ENCODE data around the gene PLA2G1B.
"Not testable (repeated sequence)": the region's sequence is repeated elsewhere in the genome, so short reads cannot be mapped to it uniquely, and the experiment has no call there.

Gene PLA2G1B

DNA sequence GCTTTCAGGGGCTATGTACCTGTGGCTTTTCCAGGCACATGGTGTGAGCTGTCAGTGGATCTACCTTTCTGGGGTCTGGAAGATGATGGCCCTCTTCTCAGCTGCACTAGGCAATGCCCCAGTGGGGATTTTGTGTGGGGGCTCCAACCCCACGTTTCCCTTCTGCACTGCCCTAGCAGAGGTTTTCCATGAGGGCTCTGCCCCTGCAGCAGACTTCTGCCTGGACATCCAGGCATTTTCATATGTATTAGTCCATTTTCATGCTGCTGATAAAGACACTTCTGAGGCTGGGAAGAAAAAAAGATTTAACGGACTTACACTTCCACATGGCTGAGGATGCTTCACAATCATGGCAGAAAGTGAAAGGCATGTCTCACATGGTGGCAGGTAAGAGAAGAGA is 8.8 kb upstream of the PLA2G1B start:
- not testable (repeated sequence) for H3K4me3 ChIP-seq (ENCODE audit: low read length); H3K4me1 ChIP-seq (ENCODE audit: control insufficient read depth, insufficient read depth, low read length); H3K9ac ChIP-seq (ENCODE audit: low read length); H3K27ac ChIP-seq (ENCODE audit: low read depth, low read length); H3K36me3 ChIP-seq (ENCODE audit: control insufficient read depth, insufficient read depth, low read length); H3K27me3 ChIP-seq (ENCODE audit: control insufficient read depth, insufficient read depth, low read length)

DNA sequence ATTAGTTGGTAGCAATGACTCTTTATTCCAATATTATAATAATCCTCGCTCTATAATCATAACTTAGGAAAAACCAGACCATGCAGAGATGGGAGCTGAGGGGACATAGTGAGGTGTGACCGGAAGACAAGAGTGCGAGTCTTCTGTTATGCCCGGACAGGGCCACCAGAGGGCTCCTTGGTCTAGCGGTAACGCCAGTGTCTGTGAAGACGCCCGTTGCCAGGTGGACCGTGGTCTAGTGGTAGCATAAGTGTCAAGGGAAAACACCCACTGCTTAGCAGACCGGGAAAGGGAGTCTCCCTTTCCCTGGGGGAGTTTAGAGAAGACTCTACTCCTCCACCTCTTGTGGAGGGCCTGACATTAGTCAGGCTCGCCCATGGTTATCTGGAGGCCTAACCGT is 7.9 kb upstream of the PLA2G1B start:
- H3K4me1 ChIP-seq (ENCODE audit: control insufficient read depth, insufficient read depth, low read length); H3K27ac ChIP-seq (ENCODE audit: low read depth, low read length); H3K9ac ChIP-seq (ENCODE audit: low read length); H3K27me3 ChIP-seq (ENCODE audit: control insufficient read depth, insufficient read depth, low read length); H3K4me3 ChIP-seq (ENCODE audit: low read length); H3K36me3 ChIP-seq (ENCODE audit: control insufficient read depth, insufficient read depth, low read length): not testable (repeated sequence)

- Histone ChIP-seq H3K4me1 (ENCODE audit: control insufficient read depth, insufficient read depth, low read length) (no peaks in the 10 kb centered on the region), H3K36me3 (ENCODE audit: control insufficient read depth, insufficient read depth, low read length) (no peaks in the 10 kb centered on the region), H3K27ac (ENCODE audit: low read depth, low read length) (no peak overlapping the region), H3K4me3 (ENCODE audit: low read length) (no peak overlapping the region), H3K27me3 (ENCODE audit: control insufficient read depth, insufficient read depth, low read length) (no peaks in the 10 kb centered on the region), H3K9ac (ENCODE audit: low read length) (no peak overlapping the region)
Observed at GRCh38 chr12:120332523-120332922, 4.9 kb upstream of the PLA2G1B start.

- Histone ChIP-seq H3K27ac (ENCODE audit: low read depth, low read length) (no peak overlapping the region), H3K36me3 (ENCODE audit: control insufficient read depth, insufficient read depth, low read length) (no peaks in the 10 kb centered on the region)
Observed at GRCh38 chr12:120332041-120332440, 4.5 kb upstream of the PLA2G1B start.

DNA sequence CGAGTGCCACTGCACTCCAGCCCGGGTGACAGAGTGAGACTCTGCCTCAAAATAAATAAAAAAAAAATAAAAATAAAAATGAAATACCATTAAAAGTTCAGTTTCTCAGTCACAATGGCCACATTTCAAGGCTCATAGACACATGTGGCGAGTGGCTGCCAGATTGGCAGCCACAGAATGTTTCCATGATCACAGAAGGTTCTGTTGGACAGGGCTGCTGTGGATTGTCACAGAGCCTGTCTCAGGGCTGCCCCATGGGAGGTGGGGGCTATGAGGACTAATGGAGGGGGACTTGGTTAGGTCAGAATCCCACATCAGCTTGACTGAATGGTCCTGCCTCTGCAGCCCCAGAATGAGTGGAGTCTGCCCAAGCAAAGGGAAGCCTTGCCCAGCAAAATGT is 3.8 kb upstream of the PLA2G1B start:
- H3K36me3 ChIP-seq (ENCODE audit: control insufficient read depth, insufficient read depth, low read length), result no peaks in the 10 kb centered on the region
- no peaks in the 10 kb centered on the region for H3K4me1 ChIP-seq (ENCODE audit: control insufficient read depth, insufficient read depth, low read length)

More at GRCh38 chr12:120332041-120332440, 4.5 kb upstream of the PLA2G1B start:
- no peak overlapping the region for H3K9ac ChIP-seq (ENCODE audit: low read length)
- H3K4me1 ChIP-seq (ENCODE audit: control insufficient read depth, insufficient read depth, low read length), result no peaks in the 10 kb centered on the region
- H3K27me3 ChIP-seq (ENCODE audit: control insufficient read depth, insufficient read depth, low read length), result no peaks in the 10 kb centered on the region
- no peak overlapping the region for H3K4me3 ChIP-seq (ENCODE audit: low read length)

DNA sequence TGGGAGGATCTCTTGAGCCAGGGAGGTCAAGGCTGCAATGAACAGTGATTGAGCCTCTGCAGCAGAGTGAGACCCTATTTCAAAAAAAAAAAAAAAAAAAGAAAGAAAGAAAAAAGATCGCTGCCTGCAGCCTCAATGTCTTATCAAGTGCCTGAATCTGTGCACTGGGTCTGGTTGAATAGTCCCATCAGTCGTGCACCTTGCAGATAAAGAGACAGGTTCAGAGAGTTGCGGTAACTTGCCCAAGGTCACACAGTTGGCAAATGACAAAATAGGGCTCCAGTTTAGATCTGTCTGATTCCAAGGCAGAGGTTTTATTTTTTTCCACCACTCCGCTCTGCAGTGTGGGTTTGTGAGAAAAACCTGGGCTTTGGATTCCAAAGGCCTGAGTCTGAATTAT is 649 bp upstream of the PLA2G1B start:
- no peak overlapping the region for H3K9ac ChIP-seq (ENCODE audit: low read length)
- H3K27ac ChIP-seq (ENCODE audit: low read depth, low read length), result no peak overlapping the region
- no peaks in the 10 kb centered on the region for H3K4me1 ChIP-seq (ENCODE audit: control insufficient read depth, insufficient read depth, low read length)
- no peak overlapping the region for H3K4me3 ChIP-seq (ENCODE audit: low read length)
- no peaks in the 10 kb centered on the region for H3K27me3 ChIP-seq (ENCODE audit: control insufficient read depth, insufficient read depth, low read length)
- no peaks in the 10 kb centered on the region for H3K36me3 ChIP-seq (ENCODE audit: control insufficient read depth, insufficient read depth, low read length)

More for the DNA sequence above, 3.8 kb upstream of the PLA2G1B start:
- H3K9ac ChIP-seq (ENCODE audit: low read length), result no peak overlapping the region
- H3K27me3 ChIP-seq (ENCODE audit: control insufficient read depth, insufficient read depth, low read length), result no peaks in the 10 kb centered on the region
- H3K4me3 ChIP-seq (ENCODE audit: low read length), result no peak overlapping the region
- no peak overlapping the region for H3K27ac ChIP-seq (ENCODE audit: low read depth, low read length)

DNA sequence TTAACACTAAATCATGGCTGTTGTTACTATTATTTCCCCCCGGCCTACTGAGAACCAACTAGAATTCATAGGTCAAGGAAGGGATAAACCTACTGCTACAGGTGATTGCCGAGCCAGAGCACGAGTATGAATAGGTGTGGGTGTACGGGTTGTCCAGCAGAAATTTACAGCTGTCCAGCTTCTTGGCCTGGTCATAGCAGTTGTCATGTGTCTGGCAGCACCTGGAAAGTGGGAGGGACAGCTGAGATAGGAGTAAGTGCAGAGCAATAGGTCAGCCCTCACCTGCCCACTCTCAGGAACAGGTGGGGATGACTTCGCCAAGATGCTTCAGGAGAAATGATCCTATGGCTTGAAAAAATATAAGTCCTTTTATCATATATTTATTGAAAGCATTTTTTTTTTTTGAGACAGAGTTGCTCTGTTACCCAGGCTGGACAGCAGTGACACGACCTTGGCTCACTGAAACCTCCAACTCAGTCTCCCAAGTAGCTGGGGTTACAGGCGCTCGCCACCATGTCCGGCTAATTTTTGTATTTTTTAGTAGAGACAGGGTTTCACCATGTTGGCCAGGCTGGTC is 2.6 kb downstream of the PLA2G1B start:
- Histone ChIP-seq H3K36me3 (ENCODE audit: control insufficient read depth, insufficient read depth, low read length) (no peaks in the 10 kb centered on the region), H3K4me3 (ENCODE audit: low read length) (no peak overlapping the region), H3K27ac (ENCODE audit: low read depth, low read length) (no peak overlapping the region), H3K27me3 (ENCODE audit: control insufficient read depth, insufficient read depth, low read length) (no peaks in the 10 kb centered on the region), H3K9ac (ENCODE audit: low read length) (no peak overlapping the region), H3K4me1 (ENCODE audit: control insufficient read depth, insufficient read depth, low read length) (no peaks in the 10 kb centered on the region)

GRCh38 chr12:120323772-120324171 is 3.8 kb downstream of the PLA2G1B start:
- H3K36me3 ChIP-seq (ENCODE audit: control insufficient read depth, insufficient read depth, low read length), result no peaks in the 10 kb centered on the region
- no peaks in the 10 kb centered on the region for H3K27me3 ChIP-seq (ENCODE audit: control insufficient read depth, insufficient read depth, low read length)
- H3K4me1 ChIP-seq (ENCODE audit: control insufficient read depth, insufficient read depth, low read length), result no peaks in the 10 kb centered on the region
- no peak overlapping the region for H3K9ac ChIP-seq (ENCODE audit: low read length)
- H3K27ac ChIP-seq (ENCODE audit: low read depth, low read length), result no peak overlapping the region
- H3K4me3 ChIP-seq (ENCODE audit: low read length), result no peak overlapping the region

- no peaks in the 10 kb centered on the region for H3K36me3 ChIP-seq (ENCODE audit: control insufficient read depth, insufficient read depth, low read length)
- H3K9ac ChIP-seq (ENCODE audit: low read length), result no peak overlapping the region
- H3K4me3 ChIP-seq (ENCODE audit: low read length), result no peak overlapping the region
- H3K27me3 ChIP-seq (ENCODE audit: control insufficient read depth, insufficient read depth, low read length), result no peaks in the 10 kb centered on the region
- H3K4me1 ChIP-seq (ENCODE audit: control insufficient read depth, insufficient read depth, low read length), result peaks cover 4% of the 10 kb centered on the region
- no peak overlapping the region for H3K27ac ChIP-seq (ENCODE audit: low read depth, low read length)
Observed at GRCh38 chr12:120321382-120322202, 6.0 kb downstream of the PLA2G1B start.

GRCh38 chr12:120317224-120318105 is 10.1 kb downstream of the PLA2G1B start:
- no peaks in the 10 kb centered on the region for H3K27me3 ChIP-seq (ENCODE audit: control insufficient read depth, insufficient read depth, low read length)
- peak overlapping the region; percentile 99 for H3K4me3 ChIP-seq (ENCODE audit: low read length)
- peak overlapping the region; percentile 74 for H3K9ac ChIP-seq (ENCODE audit: low read length)
- peak overlapping the region; percentile 80 for H3K27ac ChIP-seq (ENCODE audit: low read depth, low read length)
- H3K36me3 ChIP-seq (ENCODE audit: control insufficient read depth, insufficient read depth, low read length), result no peaks in the 10 kb centered on the region
- H3K4me1 ChIP-seq (ENCODE audit: control insufficient read depth, insufficient read depth, low read length), result peaks cover 4% of the 10 kb centered on the region

GRCh38 chr12:120316798-120317223 is 10.8 kb downstream of the PLA2G1B start:
- Histone ChIP-seq H3K27me3 (ENCODE audit: control insufficient read depth, insufficient read depth, low read length) (no peaks in the 10 kb centered on the region), H3K4me1 (ENCODE audit: control insufficient read depth, insufficient read depth, low read length) (peaks cover 4% of the 10 kb centered on the region), H3K9ac (ENCODE audit: low read length) (peak overlapping the region; percentile 0), H3K36me3 (ENCODE audit: control insufficient read depth, insufficient read depth, low read length) (no peaks in the 10 kb centered on the region), H3K27ac (ENCODE audit: low read depth, low read length) (peak overlapping the region; percentile 23), H3K4me3 (ENCODE audit: low read length) (peak overlapping the region; percentile 99)

GRCh38 chr12:120314220-120314619 is 13.4 kb downstream of the PLA2G1B start:
- Histone ChIP-seq H3K27ac (ENCODE audit: low read depth, low read length) (no peak overlapping the region), H3K36me3 (ENCODE audit: control insufficient read depth, insufficient read depth, low read length) (no peaks in the 10 kb centered on the region), H3K4me1 (ENCODE audit: control insufficient read depth, insufficient read depth, low read length) (peaks cover 4% of the 10 kb centered on the region), H3K27me3 (ENCODE audit: control insufficient read depth, insufficient read depth, low read length) (no peaks in the 10 kb centered on the region), H3K9ac (ENCODE audit: low read length) (no peak overlapping the region), H3K4me3 (ENCODE audit: low read length) (no peak overlapping the region)

All from rectal smooth muscle tissue (tissue), 1 donor.